ENCODE results near the gene CFAP100. TPM values are rescaled to one million over a fixed set of nuclear protein-coding genes. Genes with fewer than 3 reads are reported as not detected.
A peak's percentile ranks its signal among the peaks of the same experiment; 100 is the strongest.

The CFAP100 gene
- total RNA-seq, 1 experiment from 2014 or later = not detected

- no peak for DNase-seq (ENCODE audit: low spot score)
Observed at GRCh38 chr3:126356373-126357264, 38.1 kb upstream of the CFAP100 start.

GRCh38 chr3:126357295-126358037 lies 37.2 kb upstream of the CFAP100 start, which contains the start of gene KLF15:
Gene KLF15, minus strand, starts transcription at chr3:126357408. Its CDS starts 4,486 bp downstream, at chr3:126352922.
- DNase-seq (ENCODE audit: low spot score) = peak; percentile 74

- no peak for DNase-seq (ENCODE audit: low spot score)
Observed at GRCh38 chr3:126358038-126358815, 36.5 kb upstream of the CFAP100 start.

- no peak for DNase-seq (ENCODE audit: low spot score)
Observed at GRCh38 chr3:126358816-126359181, 35.9 kb upstream of the CFAP100 start.

GRCh38 chr3:126360046-126360713 lies 34.5 kb upstream of the CFAP100 start:
- DNase-seq (ENCODE audit: low spot score) = no peak

- DNase-seq (ENCODE audit: low spot score) = no peak
Observed at GRCh38 chr3:126360714-126361060, 34.0 kb upstream of the CFAP100 start.

GRCh38 chr3:126361211-126361610 lies 33.5 kb upstream of the CFAP100 start:
- DNase-seq (ENCODE audit: low spot score) = no peak

GRCh38 chr3:126364130-126364695 lies 30.5 kb upstream of the CFAP100 start:
- DNase-seq (ENCODE audit: low spot score) = no peak

- no peak for DNase-seq (ENCODE audit: low spot score)
Observed at GRCh38 chr3:126364731-126365301, 29.9 kb upstream of the CFAP100 start.

GRCh38 chr3:126365351-126366277 lies 29.1 kb upstream of the CFAP100 start:
- DNase-seq (ENCODE audit: low spot score) = no peak

GRCh38 chr3:126367316-126367805 lies 27.3 kb upstream of the CFAP100 start:
- DNase-seq (ENCODE audit: low spot score) = no peak

GRCh38 chr3:126369490-126369889 lies 25.2 kb upstream of the CFAP100 start:
- DNase-seq (ENCODE audit: low spot score) = no peak

- DNase-seq (ENCODE audit: low spot score) = no peak
Observed at GRCh38 chr3:126370055-126370454, 24.7 kb upstream of the CFAP100 start.

GRCh38 chr3:126370606-126371005 lies 24.1 kb upstream of the CFAP100 start:
- no peak for DNase-seq (ENCODE audit: low spot score)

GRCh38 chr3:126371096-126371705 lies 23.5 kb upstream of the CFAP100 start:
- no peak for DNase-seq (ENCODE audit: low spot score)

- DNase-seq (ENCODE audit: low spot score) = no peak
Observed at GRCh38 chr3:126372413-126373145, 22.1 kb upstream of the CFAP100 start.

GRCh38 chr3:126373146-126373613 lies 21.5 kb upstream of the CFAP100 start:
- no peak for DNase-seq (ENCODE audit: low spot score)
